HG02642 (cell line): ENCODE measurements around the gene NDUFAF5.

ENCODE experiments used
- ATAC-seq: cut with Tn5 transposase; IDR thresholded peaks from one replicate; pipeline ENCODE4 v1.9.1; 2021; ENCODE audit warnings: mild to moderate bottlenecking; ENCODE audit not compliant: unreplicated experiment, poor library complexity

NDUFAF5 gene

DNA sequence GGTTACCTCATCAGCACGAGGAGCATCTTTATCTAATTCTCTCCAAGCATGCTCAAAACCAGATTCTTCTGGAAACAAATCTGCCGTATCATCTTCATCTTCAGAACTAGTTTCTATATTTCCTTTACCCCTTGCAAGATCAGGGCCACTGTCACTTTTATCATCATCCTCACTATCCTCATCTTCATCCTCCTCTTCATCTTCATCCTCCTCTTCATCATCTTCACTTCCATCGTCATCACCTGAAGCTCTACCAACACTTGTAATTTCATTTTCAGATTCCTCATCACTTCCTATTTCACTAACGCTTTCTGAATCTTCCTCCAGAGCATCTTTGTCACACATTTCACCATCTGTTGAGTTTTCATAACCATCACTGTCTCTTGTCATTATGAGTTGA is 9.0 kb upstream of the NDUFAF5 start:
- ATAC-seq, result no peak

DNA sequence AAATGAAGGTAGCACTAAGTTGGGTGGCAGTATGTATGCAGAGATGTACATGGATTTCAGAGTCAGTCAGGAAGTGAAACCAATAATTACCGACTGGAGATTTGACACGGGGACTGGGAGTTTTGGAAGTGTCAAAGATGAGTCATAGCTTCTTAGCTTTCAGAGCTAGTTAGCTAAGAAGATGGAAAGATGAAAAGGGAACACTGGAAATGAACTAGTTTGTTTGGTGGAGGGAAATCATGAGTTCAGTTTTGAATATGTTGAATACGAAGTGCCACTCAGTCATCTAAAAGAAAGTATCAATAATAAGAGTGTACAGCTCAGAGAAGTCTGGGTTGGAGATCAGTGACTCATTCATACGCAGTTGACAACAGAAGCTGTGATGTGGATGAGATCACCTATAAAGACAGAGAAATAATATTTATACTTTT is 7.6 kb upstream of the NDUFAF5 start:
- no peak for ATAC-seq

DNA sequence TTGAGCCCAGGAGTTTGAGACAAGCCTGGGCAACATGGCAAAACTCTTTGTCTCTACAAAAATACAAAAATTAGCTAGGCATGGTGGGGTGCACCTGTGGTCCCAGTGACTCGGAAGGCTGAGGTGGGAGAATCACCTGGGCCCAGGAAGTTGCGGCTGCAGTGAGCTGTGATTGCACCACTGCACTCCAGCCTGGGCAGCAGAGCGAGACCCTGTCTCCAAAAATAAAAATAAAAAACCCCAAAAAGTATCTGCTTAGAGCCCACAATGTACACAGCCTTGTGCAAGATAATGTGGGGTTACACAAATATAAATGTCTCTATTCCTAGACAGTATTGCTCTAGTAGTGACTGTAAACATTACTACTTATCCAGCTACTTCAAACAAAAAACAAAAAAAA is 6.0 kb upstream of the NDUFAF5 start:
- no peak for ATAC-seq

DNA sequence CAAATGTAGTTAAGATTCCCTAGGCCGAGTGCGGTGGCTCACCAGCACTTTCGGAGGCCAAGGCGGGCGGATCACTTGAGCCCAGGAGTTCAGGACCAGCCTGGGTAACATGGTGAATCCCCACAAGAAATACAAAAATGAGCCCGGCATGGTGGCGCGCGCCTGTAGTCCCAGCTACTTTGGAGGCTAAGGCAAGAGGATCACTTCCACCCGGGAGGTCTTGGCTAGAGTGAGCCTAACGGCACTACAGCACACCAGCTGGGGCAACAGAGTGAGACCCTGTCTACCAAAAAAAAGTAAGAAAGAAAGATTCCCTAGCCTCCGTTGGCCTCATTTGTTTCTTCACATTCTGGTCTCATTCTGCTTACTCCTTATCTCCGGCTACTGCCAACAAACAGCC is 1.3 kb upstream of the NDUFAF5 start:
- no peak for ATAC-seq

DNA sequence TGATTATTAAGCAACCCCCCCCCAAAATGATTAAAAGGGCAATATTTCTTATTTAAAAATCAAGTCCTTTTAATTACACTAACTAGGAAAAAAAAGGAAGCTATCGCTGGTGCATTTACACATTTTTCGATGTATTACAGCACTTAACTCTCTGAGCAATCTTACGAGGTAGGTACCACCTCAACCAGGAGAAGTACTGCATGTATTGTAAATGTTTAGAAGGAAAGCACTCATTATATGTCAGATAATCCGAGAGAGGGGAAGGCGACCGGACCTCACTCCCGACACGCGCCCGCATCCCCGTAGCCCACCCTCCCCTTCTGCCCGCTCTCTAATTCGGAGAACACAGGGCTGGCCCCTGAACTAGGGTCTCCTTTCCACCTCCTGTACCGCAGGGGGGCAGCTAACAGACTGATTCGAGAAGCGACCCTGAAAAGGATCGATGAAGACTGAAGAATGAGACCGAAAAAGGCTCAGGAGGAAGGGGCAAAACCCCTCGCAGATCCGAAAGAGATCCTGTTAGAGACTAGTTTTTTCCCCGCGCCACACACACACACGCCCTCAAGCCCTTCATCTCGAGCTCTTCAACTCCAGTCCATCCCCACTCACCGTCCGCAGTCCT is 446 bp upstream of the NDUFAF5 start:
- peak; percentile 19 for ATAC-seq

DNA sequence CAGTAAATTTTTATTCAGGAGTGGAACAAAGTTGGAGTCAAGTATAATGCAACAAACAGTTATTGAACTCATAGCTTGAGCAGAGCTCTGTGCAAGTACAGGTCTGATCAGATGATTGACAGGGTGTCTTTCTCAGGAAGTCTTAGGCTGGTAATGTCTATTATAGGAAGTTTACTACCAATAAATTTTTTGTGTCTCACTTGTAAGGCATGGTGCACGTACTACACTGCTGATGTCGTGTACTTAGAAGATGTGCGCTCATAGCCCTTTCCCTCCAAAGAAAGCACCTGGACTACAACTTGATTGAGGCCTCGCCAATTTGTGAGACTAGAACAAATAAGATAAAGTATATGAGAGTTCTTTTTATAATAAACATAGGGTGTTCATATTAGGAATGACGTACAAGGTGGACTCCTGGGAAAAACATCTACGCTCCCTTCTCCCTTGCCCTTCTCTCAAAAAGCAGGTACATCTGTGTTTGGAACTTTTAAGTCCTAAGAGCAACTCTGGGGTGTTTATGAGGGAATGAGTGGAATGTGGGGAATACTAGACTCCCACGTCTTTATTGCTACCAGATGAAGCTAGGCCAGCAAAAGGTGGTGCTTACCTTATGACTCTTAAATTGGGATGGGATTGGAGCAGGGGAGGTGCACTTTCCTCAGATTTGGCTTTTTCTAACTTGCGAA is 1.5 kb downstream of the NDUFAF5 start:
- no peak for ATAC-seq

DNA sequence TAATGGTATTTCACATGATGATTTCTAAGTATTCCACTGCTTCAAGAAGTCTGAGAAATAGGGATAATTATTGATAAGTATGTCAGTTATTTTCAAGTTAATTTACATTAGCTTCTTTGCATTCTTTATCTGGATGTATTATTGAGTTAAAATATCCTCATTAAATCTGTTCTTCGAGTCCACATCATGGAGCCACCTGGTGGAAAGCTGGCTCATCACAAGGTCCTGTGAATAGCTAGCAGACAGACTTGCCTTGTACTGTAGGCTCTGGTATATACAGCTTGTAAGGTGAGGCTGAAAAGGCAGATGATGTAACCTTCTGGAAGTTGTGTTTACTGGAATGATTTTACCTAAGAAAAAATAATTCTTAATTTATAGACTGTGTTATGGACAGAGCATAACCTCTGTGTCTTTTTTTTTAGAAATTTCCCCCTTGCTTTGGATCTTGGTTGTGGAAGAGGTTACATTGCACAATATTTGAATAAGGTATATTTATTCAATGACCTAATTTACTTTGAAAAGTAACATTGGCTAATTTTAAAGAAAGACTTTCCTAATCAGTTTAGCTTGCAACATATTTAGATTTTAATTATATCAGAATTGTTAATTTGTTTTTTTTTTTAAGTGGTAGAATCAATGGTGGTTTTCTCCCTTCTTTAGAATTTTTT is 3.5 kb downstream of the NDUFAF5 start:
- peak; percentile 23 for ATAC-seq

DNA sequence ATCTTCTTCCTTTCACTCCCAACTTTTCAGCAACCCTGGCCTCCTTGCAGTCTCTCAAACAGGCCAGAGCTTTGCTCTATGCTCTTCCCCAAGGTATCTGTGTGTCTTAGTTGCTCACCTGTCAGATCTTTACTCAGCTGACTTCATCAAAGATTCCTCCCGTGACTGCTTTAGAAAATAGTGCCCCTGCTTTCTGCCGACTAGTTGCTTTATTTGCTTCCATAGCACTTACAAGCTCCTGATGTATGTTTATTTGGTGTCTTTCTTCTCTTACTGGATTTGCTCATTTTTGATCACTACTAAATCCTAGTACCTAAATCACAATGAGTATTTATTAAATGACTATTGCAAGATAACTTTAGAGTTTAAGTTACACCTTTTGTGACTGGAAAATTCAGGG is 5.9 kb downstream of the NDUFAF5 start:
- no peak for ATAC-seq

DNA sequence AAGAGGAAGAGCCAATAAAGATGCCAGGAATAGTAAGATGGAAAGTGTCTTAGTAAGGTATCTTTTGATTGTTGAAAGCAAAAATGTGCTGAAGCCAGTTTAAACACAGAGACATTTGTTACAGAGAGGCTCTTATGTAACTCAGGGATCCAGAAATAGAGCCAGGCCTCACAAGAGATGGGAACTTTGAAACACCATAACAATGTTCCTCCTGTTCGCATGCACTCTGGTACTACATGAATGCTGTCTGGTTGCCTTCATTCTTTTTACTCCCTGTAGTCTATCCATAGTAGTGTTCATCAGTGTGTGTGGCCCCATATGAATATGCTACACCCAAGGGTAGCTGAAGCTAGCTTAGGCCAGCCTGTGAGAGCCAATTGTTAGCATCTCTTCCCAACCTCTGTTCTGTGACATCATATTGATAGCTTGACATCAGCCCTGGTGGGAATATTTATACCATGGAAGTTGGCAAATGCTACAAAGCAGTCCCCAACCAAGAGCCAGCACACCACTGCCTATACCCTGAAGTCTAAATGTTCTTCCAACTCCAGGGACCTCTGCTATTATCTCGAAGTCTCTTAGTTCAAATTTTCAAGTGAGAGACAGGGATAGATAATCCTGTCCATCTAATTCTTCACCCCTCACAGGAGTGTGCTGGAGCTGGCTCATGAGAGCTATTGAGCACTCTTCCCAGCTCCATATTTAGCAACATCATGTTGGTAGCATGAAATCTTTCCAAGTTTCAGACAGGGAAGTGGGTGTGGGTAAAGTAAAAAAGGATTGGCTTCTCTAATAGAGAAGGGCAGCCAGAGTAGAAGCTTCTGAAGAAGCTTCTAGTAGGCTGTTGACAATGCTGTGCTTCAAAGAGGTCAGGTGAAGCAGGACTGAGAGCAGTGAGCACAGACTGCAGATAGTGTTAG is 7.0 kb downstream of the NDUFAF5 start:
- no peak for ATAC-seq

DNA sequence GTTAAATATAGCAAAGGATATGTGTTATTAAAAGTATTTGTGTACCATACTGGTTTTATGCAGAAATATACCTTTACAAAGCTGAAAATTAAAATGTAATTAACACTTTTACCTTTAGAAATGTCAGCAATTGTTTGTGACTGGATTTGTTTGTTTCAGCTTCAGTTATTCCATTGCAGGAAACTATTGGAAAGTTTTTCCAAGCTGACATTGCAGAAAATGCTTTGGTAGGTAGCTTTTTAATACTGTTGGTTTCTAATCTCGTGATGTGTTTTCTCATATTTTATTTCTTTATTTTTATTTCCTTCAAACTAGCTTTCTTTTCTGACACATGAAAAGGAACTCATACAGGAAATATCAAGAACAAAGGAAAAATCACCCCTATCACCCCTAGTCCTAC is 8.2 kb downstream of the NDUFAF5 start:
- ATAC-seq, result no peak

DNA sequence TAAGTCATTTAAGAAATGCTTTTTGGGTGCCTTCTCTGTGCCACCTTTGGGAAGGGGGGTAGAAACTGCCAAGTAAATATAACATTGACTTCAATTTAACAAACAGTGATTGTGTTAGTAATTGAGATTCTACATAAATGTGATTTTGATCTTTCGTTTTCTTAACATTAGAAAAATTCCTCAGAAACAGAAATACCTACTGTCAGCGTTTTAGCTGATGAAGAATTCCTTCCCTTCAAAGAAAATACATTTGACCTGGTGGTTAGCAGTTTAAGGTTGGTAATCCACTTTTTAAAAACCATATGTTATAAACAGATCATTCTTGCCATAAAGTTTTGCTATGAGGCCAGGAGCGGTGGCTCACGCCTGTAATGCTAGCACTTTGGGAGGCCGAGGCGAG is 9.8 kb downstream of the NDUFAF5 start:
- no peak for ATAC-seq

DNA sequence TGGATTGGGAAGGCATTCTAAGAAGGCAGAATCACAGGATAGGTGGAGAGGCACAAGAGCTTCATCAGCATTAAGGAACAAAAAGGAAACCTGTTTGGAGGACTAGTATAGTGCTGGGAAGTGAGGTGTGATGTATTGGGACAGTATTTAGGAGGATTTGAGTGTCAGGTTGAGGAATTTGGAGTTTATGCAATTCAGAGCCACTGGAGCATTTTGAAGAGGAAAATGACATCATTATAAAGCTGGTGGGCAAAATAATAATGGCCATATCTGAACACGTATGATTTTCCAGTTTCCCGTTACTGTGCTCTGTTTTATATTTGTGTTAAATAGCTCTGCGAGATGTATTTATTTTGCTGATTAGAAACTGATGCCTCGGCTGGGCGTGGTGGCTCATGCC is 14.2 kb downstream of the NDUFAF5 start:
- ATAC-seq, result no peak

DNA sequence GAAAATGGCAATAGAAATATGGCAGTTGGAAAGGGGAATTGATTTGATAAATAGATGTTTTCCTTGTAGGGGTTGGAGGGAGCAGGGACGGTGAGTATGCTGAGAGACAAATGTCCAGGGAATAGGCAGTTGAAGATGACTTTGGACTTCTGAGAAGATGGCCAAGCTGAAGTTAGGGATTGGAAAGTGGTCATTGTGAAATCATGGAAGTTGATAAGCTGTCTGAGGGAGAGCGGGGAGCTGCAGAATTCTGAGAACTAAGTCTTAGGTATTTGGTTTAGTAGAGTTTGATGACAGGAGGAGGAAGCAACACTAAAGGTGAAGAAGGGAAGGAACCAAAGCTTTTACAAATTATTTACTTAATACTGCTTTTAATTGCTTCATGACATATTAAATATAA is 15.1 kb downstream of the NDUFAF5 start:
- ATAC-seq, result no peak

DNA sequence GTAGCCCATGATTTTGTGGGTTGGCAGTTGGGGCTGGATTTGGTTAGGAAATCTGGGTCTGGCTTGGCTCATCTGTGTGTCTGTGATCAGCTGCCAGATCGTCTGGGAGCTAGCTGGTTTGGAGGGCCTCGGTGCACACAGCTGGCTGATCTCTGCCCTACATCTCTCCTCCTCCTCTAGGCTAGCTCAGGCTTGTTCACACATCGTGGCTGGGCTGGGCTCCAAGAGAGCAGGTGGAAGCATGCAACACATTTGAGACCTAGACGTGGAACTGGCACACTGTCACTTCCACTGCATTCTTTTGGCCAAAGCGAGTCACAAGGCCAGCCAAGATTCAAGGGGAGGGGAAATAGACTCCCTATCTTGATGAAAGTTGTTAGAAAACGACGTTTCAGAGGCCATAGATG is 15.9 kb downstream of the NDUFAF5 start:
- ATAC-seq, result no peak

DNA sequence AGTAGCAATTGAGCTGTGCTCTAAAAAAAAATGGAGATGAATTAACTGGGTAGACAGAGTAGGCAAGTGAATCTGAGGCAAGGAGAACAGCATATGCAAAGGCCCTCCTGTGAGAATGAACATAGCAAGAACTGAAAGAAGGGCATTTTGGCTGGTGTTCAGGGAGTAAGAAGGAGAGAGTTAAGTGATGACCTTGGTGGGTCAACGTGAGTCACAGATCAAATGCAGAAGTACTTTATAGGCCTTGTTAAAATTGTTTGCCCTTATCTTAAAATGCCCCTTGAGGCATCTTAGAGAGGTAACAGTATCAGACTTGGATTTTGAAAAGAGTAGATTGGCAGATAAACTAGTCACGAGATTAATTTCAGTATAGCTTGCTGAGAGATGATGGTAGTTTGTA is 24.5 kb downstream of the NDUFAF5 start:
- ATAC-seq, result no peak

DNA sequence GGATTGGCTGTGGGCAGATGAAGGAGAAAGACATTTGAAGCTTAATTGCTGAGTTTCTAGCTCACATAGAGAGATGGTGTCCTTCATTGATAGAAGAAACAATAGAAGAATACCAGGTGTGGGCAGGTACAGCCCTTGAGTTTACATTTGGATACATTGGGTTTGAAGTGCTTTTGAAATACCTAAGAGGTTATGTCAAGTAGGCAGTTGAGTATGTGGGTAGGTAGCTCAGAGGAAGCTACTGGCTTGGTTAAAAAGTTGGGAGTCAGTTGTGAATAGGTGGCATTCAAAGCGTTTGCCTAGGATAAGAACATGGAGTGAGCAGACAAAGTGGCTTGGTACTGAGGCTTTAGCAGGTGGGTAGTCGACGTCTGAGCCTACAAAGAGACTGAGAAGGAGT is 25.0 kb downstream of the NDUFAF5 start:
- ATAC-seq, result no peak

DNA sequence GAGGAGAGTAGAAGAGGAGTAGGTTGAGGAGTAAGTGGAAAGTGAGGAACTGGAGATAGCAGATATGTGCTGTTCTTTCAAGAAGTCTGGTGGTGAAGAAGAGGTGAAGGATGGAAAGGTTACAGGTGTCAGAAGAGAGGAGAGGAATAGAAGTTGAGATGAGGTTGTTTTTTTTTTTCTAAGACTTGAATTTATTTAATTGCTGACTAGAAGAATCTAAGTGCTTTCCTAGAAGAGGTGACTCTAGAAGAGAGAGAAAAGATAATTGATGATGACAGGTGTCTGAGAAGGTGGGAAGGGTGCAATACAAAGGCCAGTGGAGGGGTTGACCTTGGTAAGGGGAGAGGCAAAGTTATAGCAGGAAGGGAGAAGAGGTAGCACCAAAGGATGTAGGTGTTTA is 25.6 kb downstream of the NDUFAF5 start:
- no peak for ATAC-seq

DNA sequence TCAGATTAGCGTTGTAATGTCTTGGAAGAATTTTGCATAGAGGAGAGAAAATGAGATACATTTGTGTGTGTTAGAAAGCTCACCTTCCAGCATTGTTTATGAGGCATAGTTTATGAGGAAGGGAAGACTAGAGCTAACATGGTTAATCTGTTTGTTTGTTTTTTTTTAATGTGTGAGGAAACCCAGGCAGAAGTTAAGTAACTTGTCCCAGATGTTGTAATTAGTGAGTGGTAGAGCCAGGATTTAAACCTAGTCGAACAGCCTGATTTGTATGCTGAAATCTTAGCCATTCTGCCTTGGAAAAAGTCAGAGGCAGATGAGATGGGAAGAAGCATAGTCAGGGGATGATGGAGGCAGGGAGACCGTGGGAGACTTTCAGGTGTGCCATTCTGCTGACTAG is 29.1 kb downstream of the NDUFAF5 start:
- ATAC-seq, result no peak

DNA sequence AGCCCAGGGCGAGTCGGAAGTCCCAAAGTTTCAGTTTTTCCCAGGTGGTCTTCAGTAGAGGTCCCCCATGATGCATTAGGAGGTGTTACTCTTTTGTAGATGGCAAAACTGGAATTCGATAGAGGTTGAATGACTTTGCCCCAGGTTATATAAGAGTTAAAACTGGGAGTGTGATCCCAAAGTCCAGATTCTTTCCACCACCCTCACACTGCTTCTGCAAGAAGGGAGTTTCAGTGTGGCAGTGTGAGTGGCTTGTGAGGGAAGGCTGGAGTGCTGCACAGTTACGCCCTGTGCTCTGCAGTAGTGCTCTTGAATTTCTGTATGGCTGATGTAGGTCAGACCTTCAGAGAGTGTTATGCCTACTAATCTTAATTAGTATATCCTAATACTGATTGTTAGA is 29.8 kb downstream of the NDUFAF5 start:
- no peak for ATAC-seq

DNA sequence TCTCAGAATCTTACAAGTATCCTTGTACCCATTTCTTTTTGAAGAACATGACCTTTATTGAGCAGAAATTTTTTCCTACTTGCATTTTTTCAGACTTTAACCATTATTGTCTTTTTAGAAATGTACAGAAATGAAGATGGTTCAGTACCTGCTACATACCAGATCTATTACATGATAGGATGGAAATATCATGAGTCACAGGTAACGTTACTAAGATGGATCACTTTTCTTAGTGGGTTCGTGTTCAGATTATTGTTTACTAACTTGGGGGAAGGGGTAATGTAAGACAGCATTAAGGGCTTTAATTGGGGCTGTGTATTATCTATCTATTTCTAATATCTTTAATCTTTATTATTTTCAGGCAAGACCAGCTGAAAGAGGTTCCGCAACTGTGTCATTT is 31.9 kb downstream of the NDUFAF5 start:
- no peak for ATAC-seq

DNA sequence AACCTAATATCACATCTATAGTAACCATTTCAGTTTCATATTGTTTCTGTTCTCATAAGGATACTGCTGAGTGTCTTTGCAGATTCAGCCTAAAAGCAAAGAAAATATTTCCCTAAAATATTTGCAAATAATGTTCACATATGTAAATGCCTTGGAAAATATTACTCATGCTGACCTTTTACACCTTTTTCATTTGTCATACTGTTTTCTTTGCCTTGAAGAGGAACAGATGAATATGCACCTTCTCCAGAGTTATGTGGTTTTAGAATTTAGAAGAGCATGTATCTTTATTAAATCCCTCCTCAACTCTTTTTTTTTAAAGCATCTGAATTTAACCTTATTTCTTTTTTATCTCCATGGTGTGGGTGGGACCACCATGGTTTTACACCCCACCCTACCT is 32.5 kb downstream of the NDUFAF5 start:
- no peak for ATAC-seq
